ENCODE results near the gene DYNLT4.

DNA sequence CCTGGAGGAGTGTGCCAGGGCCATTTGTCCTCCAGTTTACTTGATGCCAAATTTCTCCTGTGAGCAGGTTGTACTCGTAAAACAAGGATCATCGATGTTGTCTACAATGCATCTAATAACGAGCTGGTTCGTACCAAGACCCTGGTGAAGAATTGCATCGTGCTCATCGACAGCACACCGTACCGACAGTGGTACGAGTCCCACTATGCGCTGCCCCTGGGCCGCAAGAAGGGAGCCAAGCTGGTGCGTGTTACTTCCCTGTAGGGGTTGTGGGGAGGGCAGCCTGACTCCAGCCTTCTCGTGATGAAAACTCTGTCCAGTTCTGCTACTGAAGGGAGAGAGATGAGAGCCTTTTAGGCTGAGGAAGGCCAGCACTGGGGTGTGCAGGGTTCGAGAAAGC, 29.6 kb downstream of the DYNLT4 start:
- TF ChIP-seq, protein P1, sequence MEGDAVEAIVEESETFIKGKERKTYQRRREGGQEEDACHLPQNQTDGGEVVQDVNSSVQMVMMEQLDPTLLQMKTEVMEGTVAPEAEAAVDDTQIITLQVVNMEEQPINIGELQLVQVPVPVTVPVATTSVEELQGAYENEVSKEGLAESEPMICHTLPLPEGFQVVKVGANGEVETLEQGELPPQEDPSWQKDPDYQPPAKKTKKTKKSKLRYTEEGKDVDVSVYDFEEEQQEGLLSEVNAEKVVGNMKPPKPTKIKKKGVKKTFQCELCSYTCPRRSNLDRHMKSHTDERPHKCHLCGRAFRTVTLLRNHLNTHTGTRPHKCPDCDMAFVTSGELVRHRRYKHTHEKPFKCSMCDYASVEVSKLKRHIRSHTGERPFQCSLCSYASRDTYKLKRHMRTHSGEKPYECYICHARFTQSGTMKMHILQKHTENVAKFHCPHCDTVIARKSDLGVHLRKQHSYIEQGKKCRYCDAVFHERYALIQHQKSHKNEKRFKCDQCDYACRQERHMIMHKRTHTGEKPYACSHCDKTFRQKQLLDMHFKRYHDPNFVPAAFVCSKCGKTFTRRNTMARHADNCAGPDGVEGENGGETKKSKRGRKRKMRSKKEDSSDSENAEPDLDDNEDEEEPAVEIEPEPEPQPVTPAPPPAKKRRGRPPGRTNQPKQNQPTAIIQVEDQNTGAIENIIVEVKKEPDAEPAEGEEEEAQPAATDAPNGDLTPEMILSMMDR (conservative IDR thresholded peaks at IDR 0.05): no peak
- no peak for TF ChIP-seq EZH2 (IDR thresholded peaks at IDR 0.05; ENCODE audit: low read depth)

All from PC-9 (cell line).